GM12878 (cell line): ENCODE results near the gene SLC45A3. TPM values are rescaled to one million over a fixed set of nuclear protein-coding genes. Genes with fewer than 3 reads are reported as not detected.

ENCODE experiments used
- BACH1 ChIP-seq: fragments of 450-650 bp; IDR thresholded peaks from 2 replicates; pipeline ENCODE4 v1.6.1; 2017; ENCODE audit warnings: mild to moderate bottlenecking, borderline replicate concordance
- BMI1 ChIP-seq: fragments of 450-650 bp; IDR thresholded peaks from 2 replicates; pipeline ENCODE4 v1.6.1; 2016; ENCODE audit warnings: mild to moderate bottlenecking, moderate library complexity, borderline replicate concordance
- CEBPZ ChIP-seq: fragments of 150-350 bp; IDR thresholded peaks from 2 replicates; pipeline ENCODE4 v1.6.1; 2016; ENCODE audit warnings: low read depth, low read length
- CHD4 ChIP-seq: fragments of 200-600 bp; sonication (generic); IDR thresholded peaks from 2 replicates; pipeline ENCODE4 v1.6.1; 2016; ENCODE audit warnings: mild to moderate bottlenecking
- ELK1 ChIP-seq: IDR thresholded peaks from 2 replicates; pipeline ENCODE4 v1.6.1; 2012; ENCODE audit warnings: low read depth, low read length, improper control_type of control experiment
- FOXK2 ChIP-seq: fragments of 450-650 bp; IDR thresholded peaks from 2 replicates; pipeline ENCODE4 v1.6.1; 2017; ENCODE audit warnings: mild to moderate bottlenecking, moderate library complexity
- FOXM1 ChIP-seq: IDR thresholded peaks from 2 replicates; pipeline ENCODE4 v1.6.1; 2012; ENCODE audit warnings: low read depth, mild to moderate bottlenecking, inconsistent platforms, low read length, moderate library complexity
- HDAC2 ChIP-seq: fragments of 200-600 bp; sonication (generic); IDR thresholded peaks from 2 replicates; pipeline ENCODE4 v1.6.1; 2017
- IKZF2 ChIP-seq, 2 experiments: fragments of 450-650 bp; IDR thresholded peaks; 2 replicates each; pipeline ENCODE4 v1.6.1; 2017; ENCODE audit warnings: mild to moderate bottlenecking in 2 of 2, moderate library complexity in 2 of 2
- JUND ChIP-seq: IDR thresholded peaks from 2 replicates; pipeline ENCODE4 v1.6.1; 2012; ENCODE audit warnings: low read depth, mild to moderate bottlenecking, low read length, improper control_type of control experiment, moderate library complexity
- MEF2A ChIP-seq: IDR thresholded peaks from 2 replicates; pipeline ENCODE4 v1.6.1; 2011; ENCODE audit warnings: low read depth, mild to moderate bottlenecking, low read length, moderate library complexity; ENCODE audit not compliant: insufficient read depth
- MYB ChIP-seq: fragments of 150-350 bp; IDR thresholded peaks from 2 replicates; pipeline ENCODE4 v1.6.1; 2014; ENCODE audit warnings: mild to moderate bottlenecking, low read depth, low read length, borderline replicate concordance
- NFXL1 ChIP-seq: fragments of 450-650 bp; IDR thresholded peaks from 2 replicates; pipeline ENCODE4 v1.6.1; 2017; ENCODE audit warnings: antibody characterized with exemption, mild to moderate bottlenecking, borderline replicate concordance
- NR2F1 ChIP-seq: fragments of 450-650 bp; conservative IDR thresholded peaks from 2 replicates; pipeline ENCODE4 v1.6.1; 2017; ENCODE audit warnings: mild to moderate bottlenecking
- PKNOX1 ChIP-seq: fragments of 450-650 bp; IDR thresholded peaks from 2 replicates; pipeline ENCODE4 v1.6.1; 2016; ENCODE audit warnings: mild to moderate bottlenecking
- PML ChIP-seq: IDR thresholded peaks from 2 replicates; pipeline ENCODE4 v1.6.1; 2012; ENCODE audit warnings: low read length, inconsistent platforms
- RCOR1 ChIP-seq: conservative IDR thresholded peaks from 2 replicates; pipeline ENCODE4 v1.6.1; 2012; ENCODE audit warnings: low read depth, low read length, improper control_type of control experiment
- RFX5 ChIP-seq: IDR thresholded peaks from 2 replicates; pipeline ENCODE4 v1.6.1; 2011; ENCODE audit warnings: low read depth, low read length, improper control_type of control experiment
- RUNX3 ChIP-seq: IDR thresholded peaks from 2 replicates; pipeline ENCODE4 v1.6.1; 2012; ENCODE audit warnings: low read length, inconsistent platforms
- SP1 ChIP-seq: IDR thresholded peaks from one replicate; pipeline ENCODE4 v1.6.1; 2011; ENCODE audit warnings: low read depth, low read length
- TCF7 ChIP-seq: IDR thresholded peaks from 2 replicates; pipeline ENCODE4 v1.6.1; 2014; ENCODE audit warnings: antibody characterized with exemption, borderline replicate concordance
- USF1 ChIP-seq: IDR thresholded peaks from 2 replicates; pipeline ENCODE4 v1.6.1; 2011; ENCODE audit warnings: borderline replicate concordance, low read depth, mild to moderate bottlenecking, moderate library complexity, mixed read lengths, low read length; ENCODE audit not compliant: insufficient read depth; ENCODE audit errors: extremely low read length
- ZBTB33 ChIP-seq: fragments of 450-650 bp; IDR thresholded peaks from 2 replicates; pipeline ENCODE4 v1.6.1; 2017; ENCODE audit warnings: mild to moderate bottlenecking
- ZNF217 ChIP-seq: fragments of 450-650 bp; IDR thresholded peaks from 2 replicates; pipeline ENCODE4 v1.6.1; 2017; ENCODE audit warnings: antibody characterized with exemption, mild to moderate bottlenecking
- polyA plus RNA-seq, 11 experiments: library from polyadenylated mRNA; depleted of rRNA in 4 of 11; unstranded in 6 of 11; stranded (reverse) in 5 of 11; fragments of >200 nt; fragmentation: Nextera tagmentation in 4 of 11; fragmentation: Illumina TruSeq in 1 of 11; extraction: Ambion mirVana in 4 of 11; extraction: Trizol in 1 of 11; gene quantifications; 1 replicate in 1 of 11; 2 replicates in 10 of 11; pipeline versions ENCODE4 v1.2.1 to v1.2.3, GENCODE V29; 2011 to 2016; ENCODE audit warnings: inconsistent platforms in 2 of 11, missing spikeins in 2 of 11, low read depth in 1 of 11
- total RNA-seq, 4 experiments: library from RNA; depleted of rRNA in 3 of 4; stranded (reverse); fragments of >200 nt in 3 of 4; fragmentation: Illumina TruSeq in 1 of 4; extraction: Trizol in 1 of 4; gene quantifications; 2 replicates each; pipeline versions ENCODE4 v1.2.1 to v1.2.3, GENCODE V29; 2013 to 2021

Gene SLC45A3
- total and polyA plus RNA-seq, 10 of the 15 experiments (the other 5 are each of a cell fraction or from before 2014, with no cell fraction given), result 0.26 to 10.3 (median 4.1) TPM

- no peak for TF ChIP-seq NFXL1
- TF ChIP-seq ZNF217, result peak; percentile 22; the same call in 1 of the 2 replicates
- TF ChIP-seq MYB, result no peak
- no peak for TF ChIP-seq PKNOX1
- no peak for TF ChIP-seq RUNX3
- no peak for TF ChIP-seq FOXM1
- no peak for TF ChIP-seq CHD4
- TF ChIP-seq SP1, result no peak
- TF ChIP-seq MEF2A, result no peak
- TF ChIP-seq JUND, result no peak; the same call in 1 of the 2 replicates
- TF ChIP-seq HDAC2, result no peak
- no peak for TF ChIP-seq RFX5
- TF ChIP-seq NR2F1, result 0 out of 2 replicates have a peak, but pooled peaks have one; percentile 14
- no peak for TF ChIP-seq USF1
- TF ChIP-seq ELK1, result no peak
- no peak for TF ChIP-seq TCF7
- TF ChIP-seq RCOR1, result no peak
- peak; percentile 61 for TF ChIP-seq BMI1
- no peak for TF ChIP-seq CEBPZ
- no peak for TF ChIP-seq FOXK2
- peak; percentile 92 to 93; a peak in 3 of 4 replicates for TF ChIP-seq IKZF2 (IDR thresholded peaks at IDR 0.05)
- TF ChIP-seq PML, result no peak
- TF ChIP-seq BACH1, result peak; percentile 53; the same call in 1 of the 2 replicates
- TF ChIP-seq ZBTB33, result no peak
These were observed 36.2 kb upstream of the SLC45A3 start (continued) for GRCh38 chr1:205716371-205717132.
